Endometrial microvascular endothelial cells (primary cell): ENCODE measurements around the gene IFI6. TPM values are rescaled to one million over a fixed set of nuclear protein-coding genes. Genes with fewer than 3 reads are reported as not detected.

ENCODE experiments used
- in situ Hi-C: cut with HindIII; loops from 2 replicates; pipeline ENCODE4 v1.10.0; 2017; ENCODE audit warnings: low sequenced_read_pairs, low pct_unique_long_range_greater_than_20kb; ENCODE audit errors: inconsistent ontology term
- total RNA-seq: library from RNA; depleted of rRNA; stranded (reverse); fragments of >200 nt; gene quantifications from one replicate; pipeline ENCODE4 v1.2.3, GENCODE V29; 2015; ENCODE audit errors: inconsistent ontology term

The IFI6 gene
- total RNA-seq, 1 donor from 2014 or later: 230 TPM

GRCh38 chr1:27618341-27619082, 53.5 kb downstream of the IFI6 start:
- in situ Hi-C loops: no loop called here

- in situ Hi-C loops: no loop called here
Measured at GRCh38 chr1:27617420-27617819, 54.6 kb downstream of the IFI6 start.

GRCh38 chr1:27616441-27616840, 55.6 kb downstream of the IFI6 start:
- in situ Hi-C loops: no loop called here

Other genes with a start within 250 kb of the IFI6 start
- gene WASF2, start 182.0 kb downstream of the IFI6 start, total RNA-seq: 29.3 TPM
- gene AHDC1, start 68.0 kb downstream of the IFI6 start, total RNA-seq: 3.0 TPM
- gene FGR, start 37.0 kb downstream of the IFI6 start, total RNA-seq: not detected
- gene FAM76A, start 53.8 kb upstream of the IFI6 start, total RNA-seq: 7.0 TPM
- 108 TPM for gene STX12, start 101.0 kb upstream of the IFI6 start, total RNA-seq
- gene PPP1R8, start 158.6 kb upstream of the IFI6 start, total RNA-seq: 42.6 TPM
- 22.0 TPM for gene THEMIS2, start 200.4 kb upstream of the IFI6 start, total RNA-seq
- 47.0 TPM for gene RPA2, start 242.4 kb upstream of the IFI6 start, total RNA-seq